Frontal cortex (tissue), 4 donors: ENCODE results near the gene CATSPERZ. TPM values are rescaled to one million over a fixed set of nuclear protein-coding genes. Genes with fewer than 3 reads are reported as not detected.
A peak's percentile ranks its signal among the peaks of the same experiment; 100 is the strongest.
"Not testable (repeated sequence)": the region's sequence is repeated elsewhere in the genome, so short reads cannot be mapped to it uniquely, and the experiment has no call there.

Source experiments
- DNase-seq, 2 donors: peaks; one replicate each; pipeline ENCODE4 v3.0.0; 2012; ENCODE audit warnings: low spot score in 2 of 2
- FAIRE-seq: peaks from 2 replicates; lab custom pipeline; 2012; peaks lifted over from hg19 to GRCh38; lab: Jason Lieb, UNC
- total RNA-seq: library from RNA; depleted of rRNA; stranded (reverse); fragments of >200 nt; gene quantifications from one replicate; pipeline ENCODE4 v1.2.3, GENCODE V29; 2014
- donor health status: control.
- donor health status: control.
- donor health status: control.

The CATSPERZ gene
- total RNA-seq, 1 donor from 2014 or later = 0.82 TPM

- no peak for FAIRE-seq
- DNase-seq = no peak
These were observed 2.3 kb upstream of the CATSPERZ start for GRCh38 chr11:64297699-64298358.

- DNase-seq = peak; percentile 73 to 85
- FAIRE-seq = no peak
These were observed 952 bp upstream of the CATSPERZ start for GRCh38 chr11:64298966-64299846.

GRCh38 chr11:64303109-64304031 is 3.2 kb downstream of the CATSPERZ start:
- FAIRE-seq = no peak
- DNase-seq = no peak

- DNase-seq (no peak), FAIRE-seq (no peak)
These were observed 3.8 kb downstream of the CATSPERZ start for GRCh38 chr11:64304032-64304315.

GRCh38 chr11:64304316-64305072 is 4.3 kb downstream of the CATSPERZ start:
- DNase-seq = peak; percentile 81
- FAIRE-seq = no peak

- no peak for FAIRE-seq
- peak; percentile 100 for DNase-seq
These were observed 5.0 kb downstream of the CATSPERZ start, which contains the start of gene ESRRA for GRCh38 chr11:64305075-64305690. Gene ESRRA (plus strand): TSS chr11:64305524. CDS start chr11:64307180, 1,656 bp downstream.

- DNase-seq (no peak), FAIRE-seq (no peak)
These were observed 5.8 kb downstream of the CATSPERZ start for GRCh38 chr11:64305691-64306562.

GRCh38 chr11:64306563-64306875 is 6.4 kb downstream of the CATSPERZ start:
- FAIRE-seq (no peak), DNase-seq (no peak)

- DNase-seq (no peak), FAIRE-seq (no peak)
These were observed 6.9 kb downstream of the CATSPERZ start for GRCh38 chr11:64306876-64307622.

- not testable (repeated sequence) for DNase-seq, FAIRE-seq
These were observed 7.6 kb downstream of the CATSPERZ start for GRCh38 chr11:64307795-64308194.

GRCh38 chr11:64312947-64313346 is 12.8 kb downstream of the CATSPERZ start:
- no peak for FAIRE-seq

GRCh38 chr11:64313491-64314145 is 13.5 kb downstream of the CATSPERZ start:
- FAIRE-seq = no peak
- DNase-seq = no peak

More at GRCh38 chr11:64312947-64313346, 12.8 kb downstream of the CATSPERZ start:
- DNase-seq = no peak

GRCh38 chr11:64314146-64314804 is 14.1 kb downstream of the CATSPERZ start:
- DNase-seq = no peak
- FAIRE-seq = no peak

GRCh38 chr11:64314805-64315561 is 14.8 kb downstream of the CATSPERZ start:
- FAIRE-seq (no peak), DNase-seq (no peak)

GRCh38 chr11:64315667-64316526 is 15.7 kb downstream of the CATSPERZ start:
- FAIRE-seq = not testable (repeated sequence)

More at GRCh38 chr11:64315667-64316526, 15.7 kb downstream of the CATSPERZ start:
- not testable (repeated sequence) for DNase-seq
